T-helper 22 cell (primary cell): ENCODE measurements around the gene PDCD4.

Experiments used
- DNase-seq: peaks from one replicate; pipeline ENCODE4 v3.0.0-alpha.2; 2020; ENCODE audit warnings: low read depth

PDCD4 gene

GRCh38 chr10:110871298-110872084 is at the start of gene PDCD4:
Gene PDCD4, plus strand, starts transcription at chr10:110871928. Its CDS starts 4,100 bp downstream, at chr10:110876028.
- DNase-seq: peak; percentile 94

GRCh38 chr10:110822035-110822711 is 49.6 kb upstream of the PDCD4 start:
- DNase-seq: no peak

- no peak for DNase-seq
These were observed 48.9 kb upstream of the PDCD4 start for GRCh38 chr10:110822712-110823311.

- DNase-seq: no peak
These were observed 47.6 kb upstream of the PDCD4 start for GRCh38 chr10:110824152-110824441.

- no peak for DNase-seq
These were observed 47.1 kb upstream of the PDCD4 start for GRCh38 chr10:110824660-110825059.

- no peak for DNase-seq
These were observed 46.2 kb upstream of the PDCD4 start for GRCh38 chr10:110825508-110825907.

- no peak for DNase-seq
These were observed 44.3 kb upstream of the PDCD4 start for GRCh38 chr10:110827410-110827809.

GRCh38 chr10:110827875-110828274 is 43.9 kb upstream of the PDCD4 start:
- no peak for DNase-seq

GRCh38 chr10:110828525-110828924 is 43.2 kb upstream of the PDCD4 start:
- DNase-seq: no peak

GRCh38 chr10:110829721-110830410 is 41.9 kb upstream of the PDCD4 start:
- no peak for DNase-seq

GRCh38 chr10:110833234-110833940 is 38.3 kb upstream of the PDCD4 start:
- DNase-seq: no peak

- DNase-seq: no peak
These were observed 37.6 kb upstream of the PDCD4 start for GRCh38 chr10:110833941-110834628.

- DNase-seq: no peak
These were observed 37.0 kb upstream of the PDCD4 start for GRCh38 chr10:110834629-110835301.

- no peak for DNase-seq
These were observed 35.9 kb upstream of the PDCD4 start for GRCh38 chr10:110835841-110836240.

GRCh38 chr10:110836706-110837105 is 35.0 kb upstream of the PDCD4 start:
- no peak for DNase-seq

GRCh38 chr10:110837418-110838171 is 34.1 kb upstream of the PDCD4 start:
- DNase-seq: no peak

GRCh38 chr10:110840225-110840922 is 31.4 kb upstream of the PDCD4 start:
- DNase-seq: no peak

GRCh38 chr10:110840923-110841428 is 30.8 kb upstream of the PDCD4 start:
- DNase-seq: no peak

- DNase-seq: no peak
These were observed 29.9 kb upstream of the PDCD4 start for GRCh38 chr10:110841767-110842267.
